ENCODE data around the gene TSC22D3.
"Not testable (repeated sequence)": the region's sequence is repeated elsewhere in the genome, so short reads cannot be mapped to it uniquely, and the experiment has no call there.

Gene TSC22D3

DNA sequence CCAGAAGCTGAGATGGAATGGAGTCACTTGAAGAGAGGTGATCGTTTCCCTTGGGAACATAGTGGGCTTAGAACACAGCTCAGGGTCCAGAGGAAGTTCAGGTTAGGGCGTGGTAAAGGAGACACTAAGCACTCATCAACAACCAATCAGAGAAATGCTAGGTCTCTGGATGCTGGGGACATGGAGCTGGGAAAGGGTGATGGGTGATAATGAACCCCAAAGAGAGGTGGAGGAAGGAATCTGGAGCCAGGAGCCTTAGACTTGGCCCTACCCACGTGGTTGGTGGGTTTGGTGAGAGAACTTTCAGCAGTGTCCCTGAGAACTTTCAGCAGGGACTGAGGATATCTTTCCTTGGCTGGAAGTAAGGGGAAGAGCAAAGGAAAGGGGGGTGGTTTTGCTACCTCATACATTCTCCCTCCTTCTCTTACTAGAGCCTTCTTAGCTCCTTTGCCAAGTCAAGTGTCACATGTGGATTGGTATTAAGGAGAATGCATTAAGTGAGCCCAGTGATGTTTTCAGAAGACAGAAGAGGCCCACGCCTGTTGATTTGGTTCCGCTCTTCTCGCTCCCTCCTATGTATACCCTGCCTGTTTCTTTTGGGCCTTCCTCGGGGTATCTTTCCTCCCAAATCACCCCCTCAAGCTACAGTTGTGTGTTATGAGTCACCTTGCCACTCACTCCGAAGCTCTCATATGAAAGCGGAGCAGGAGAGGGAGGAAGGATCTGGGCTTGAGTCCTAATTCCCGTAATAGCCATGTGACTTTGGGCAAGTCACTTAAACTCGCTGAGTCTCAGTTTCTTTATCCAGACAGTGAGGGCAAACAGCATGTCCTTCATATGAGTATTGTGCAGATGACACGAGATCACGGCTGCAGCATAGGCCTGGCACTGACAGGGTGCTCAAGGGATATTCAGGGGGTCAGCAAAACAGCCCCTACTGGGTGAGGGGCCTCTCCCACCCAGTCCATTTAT lies 63.1 kb downstream of the TSC22D3 start:
- DNase-seq (ENCODE audit: low read depth) = no peak

DNA sequence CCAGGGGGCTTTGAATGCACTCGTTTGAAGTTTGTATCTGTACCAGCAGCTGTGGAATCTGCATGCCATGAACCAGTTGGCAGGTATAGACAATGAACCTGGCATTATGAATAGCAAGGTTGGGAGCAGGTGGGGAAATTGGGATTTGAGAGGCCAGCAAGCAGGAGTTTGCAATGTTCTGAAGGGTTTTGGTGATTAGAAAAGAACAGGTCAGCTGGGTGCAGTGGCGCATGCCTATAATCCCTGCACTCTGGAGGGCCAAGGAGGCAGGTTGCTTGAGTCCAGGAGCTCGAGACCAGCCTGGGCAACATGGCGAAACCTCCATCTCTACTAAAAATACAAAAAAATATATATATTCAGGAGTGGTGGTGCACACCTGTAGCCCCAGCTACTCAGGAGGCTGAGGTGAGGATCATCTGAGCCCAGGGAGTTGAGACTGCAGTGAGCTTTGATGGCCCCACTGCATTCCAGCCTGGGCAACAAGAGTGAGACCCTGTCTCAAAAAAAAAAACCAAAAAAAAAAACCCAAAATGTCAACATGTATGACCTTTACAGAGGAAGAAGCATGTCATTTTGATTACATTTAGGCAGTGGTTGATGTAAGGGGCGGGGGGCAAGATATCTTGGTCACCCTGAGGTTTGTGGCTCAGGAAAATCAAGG lies 63.9 kb downstream of the TSC22D3 start:
- DNase-seq (ENCODE audit: low read depth) = no peak

DNA sequence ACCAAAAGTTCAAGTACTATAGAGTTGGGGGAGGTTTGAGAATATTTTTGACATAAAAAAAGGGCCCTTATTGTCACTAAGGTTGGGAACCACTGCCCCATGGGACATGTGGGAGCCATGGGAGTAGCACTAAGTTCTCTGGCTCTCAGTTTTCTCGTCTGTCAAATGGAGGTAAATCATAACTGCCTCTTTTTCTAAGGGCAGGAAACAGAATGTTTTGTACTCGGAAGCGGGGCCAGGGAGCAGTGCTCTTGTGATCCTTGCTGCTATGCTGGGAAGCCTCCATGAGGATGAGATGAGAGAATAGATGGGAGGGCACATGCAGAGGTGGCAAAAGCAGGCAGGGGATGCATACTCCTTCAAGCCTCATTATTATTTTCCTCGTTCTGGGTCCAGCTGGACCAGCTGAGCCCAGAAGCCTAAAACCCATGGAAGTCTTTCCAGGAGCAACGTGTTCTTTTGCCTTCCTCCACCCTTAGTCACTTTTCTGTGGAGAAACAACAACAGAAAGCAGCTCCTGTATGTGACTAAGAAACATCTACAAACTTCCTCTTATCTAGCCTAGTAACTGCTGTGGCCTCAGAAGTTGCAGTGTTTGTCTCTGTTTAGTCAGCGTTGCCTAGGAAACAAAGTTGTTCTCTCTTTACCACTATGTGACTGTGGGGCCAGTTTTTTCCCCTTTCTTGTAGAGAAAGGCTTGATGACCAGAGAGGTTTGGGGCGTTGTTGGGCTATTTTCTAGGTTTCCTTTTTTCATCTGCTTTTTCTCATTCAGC lies 64.8 kb downstream of the TSC22D3 start:
- no peak for DNase-seq (ENCODE audit: low read depth)

DNA sequence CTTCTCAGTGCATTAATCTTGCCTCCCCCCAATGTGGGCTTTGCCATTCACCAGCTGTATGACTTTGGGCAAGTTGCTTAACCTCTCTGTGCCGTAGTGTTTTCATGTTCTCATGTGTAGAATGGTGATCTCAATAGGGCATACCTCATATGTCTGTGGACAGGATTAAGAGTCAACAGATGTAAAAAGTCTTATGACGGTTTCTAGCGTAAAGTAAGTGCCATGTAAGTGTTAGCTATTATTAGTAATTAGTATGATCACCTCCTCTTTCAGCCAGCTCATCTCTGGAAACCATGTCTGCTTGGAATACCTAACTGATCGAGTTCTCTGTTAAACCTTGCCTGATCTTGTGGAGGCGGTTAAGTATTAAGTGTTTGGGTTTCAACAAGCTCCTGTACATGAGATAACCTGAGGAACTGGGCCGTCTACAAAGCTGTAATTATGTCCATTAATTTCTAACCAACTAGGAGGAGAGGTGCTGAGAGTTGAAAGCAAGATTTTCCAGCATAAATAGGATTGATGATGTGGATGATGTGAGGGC lies 66.3 kb downstream of the TSC22D3 start:
- DNase-seq (ENCODE audit: low read depth) = no peak

DNA sequence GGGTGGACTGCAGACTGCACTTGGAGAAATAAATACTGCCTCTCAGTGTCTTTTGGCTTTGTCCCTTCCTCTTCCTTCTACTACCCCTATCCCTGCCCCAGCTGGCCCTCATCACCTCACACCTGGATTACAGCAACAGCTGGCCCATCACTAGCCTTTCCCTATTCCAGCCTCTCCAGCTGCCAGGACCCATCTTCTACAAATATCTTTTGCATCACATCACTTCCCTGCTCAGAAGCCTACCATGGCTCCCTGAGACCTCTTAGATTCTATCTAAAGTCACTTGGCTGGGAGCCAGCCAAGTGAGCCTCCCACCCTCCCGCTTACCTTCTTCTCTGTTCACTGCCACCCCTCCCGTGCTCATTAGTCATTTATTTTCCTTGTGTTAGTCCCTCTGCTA lies 66.8 kb downstream of the TSC22D3 start:
- DNase-seq (ENCODE audit: low read depth) = no peak

DNA sequence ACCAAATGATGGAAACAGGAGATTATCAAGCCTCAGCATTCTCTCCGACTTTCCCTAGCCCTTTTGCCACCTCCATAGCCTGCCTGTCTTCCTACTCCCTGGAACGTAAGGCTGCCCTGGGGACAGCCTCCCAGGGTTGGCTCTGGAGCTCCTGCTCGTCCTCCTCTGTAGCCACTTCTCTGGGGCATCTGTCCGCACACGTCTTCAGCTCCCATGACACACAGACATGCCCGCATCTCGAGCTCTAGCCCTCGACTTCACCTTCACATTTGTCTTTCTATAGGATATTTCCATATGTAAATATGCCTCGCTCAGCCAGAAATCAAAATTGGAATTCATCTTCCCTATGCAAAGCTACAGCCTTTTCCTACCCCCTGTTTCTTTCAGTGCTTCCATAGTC lies 67.7 kb downstream of the TSC22D3 start:
- no peak for DNase-seq (ENCODE audit: low read depth)

DNA sequence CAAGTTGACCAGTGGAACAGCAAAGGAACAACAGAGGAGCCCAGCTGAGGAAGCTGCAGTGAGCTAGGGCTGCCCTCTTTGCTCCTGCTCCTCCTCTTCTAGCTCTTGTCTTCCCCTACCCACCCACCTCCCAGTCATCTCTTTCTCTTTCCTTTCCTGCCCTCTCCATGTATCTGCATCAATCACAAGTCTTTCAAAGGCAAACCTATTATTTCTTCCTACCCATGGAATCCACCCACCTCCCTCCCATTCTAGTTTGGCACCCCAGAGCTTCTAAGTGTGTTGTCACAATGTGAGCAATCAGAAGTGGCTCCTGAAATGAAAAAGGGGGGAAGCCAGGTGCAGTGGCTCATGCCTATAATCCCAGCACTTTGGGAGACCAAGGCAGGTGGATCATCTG lies 69.3 kb downstream of the TSC22D3 start:
- no peak for DNase-seq (ENCODE audit: low read depth)

DNA sequence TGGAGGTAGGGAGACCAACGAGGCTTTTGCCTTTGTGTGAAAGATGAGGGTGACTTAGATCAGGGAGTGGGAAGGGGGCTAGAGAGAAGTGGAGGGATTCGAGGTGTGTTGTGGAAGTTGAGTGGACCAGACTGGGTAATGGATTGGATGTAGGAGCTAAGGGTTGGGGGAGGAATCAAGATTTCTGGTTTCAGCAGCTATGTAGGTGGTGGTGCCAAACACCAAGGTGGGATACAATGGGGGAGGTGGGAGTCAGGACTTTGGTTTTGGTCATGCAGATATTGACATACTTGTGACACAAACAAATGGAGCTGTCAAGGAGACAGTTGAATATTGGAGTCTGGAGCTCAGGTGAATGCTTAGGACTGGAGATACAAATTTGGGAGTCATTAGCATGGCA lies 71.0 kb downstream of the TSC22D3 start:
- no peak for DNase-seq (ENCODE audit: low read depth)

DNA sequence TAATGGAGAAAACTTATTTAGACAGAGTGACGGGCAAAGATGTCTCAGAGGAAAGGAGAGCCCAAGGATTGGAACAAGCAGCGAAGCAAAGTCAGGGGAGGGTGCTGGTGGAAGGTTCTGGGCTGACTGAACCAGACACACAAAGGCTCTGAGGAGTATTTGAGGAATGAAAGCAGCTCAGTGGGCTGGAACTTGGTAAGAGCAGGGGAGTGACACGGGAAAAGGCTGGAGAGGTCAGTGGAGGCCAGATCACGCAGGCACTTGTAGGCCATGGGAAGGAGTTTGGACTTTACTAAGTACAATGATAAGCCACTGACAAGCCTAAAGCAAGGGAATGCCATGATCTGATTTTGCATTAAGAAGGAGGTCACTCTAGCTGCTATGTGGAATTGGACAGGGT lies 71.4 kb downstream of the TSC22D3 start:
- no peak for DNase-seq (ENCODE audit: low read depth)

DNA sequence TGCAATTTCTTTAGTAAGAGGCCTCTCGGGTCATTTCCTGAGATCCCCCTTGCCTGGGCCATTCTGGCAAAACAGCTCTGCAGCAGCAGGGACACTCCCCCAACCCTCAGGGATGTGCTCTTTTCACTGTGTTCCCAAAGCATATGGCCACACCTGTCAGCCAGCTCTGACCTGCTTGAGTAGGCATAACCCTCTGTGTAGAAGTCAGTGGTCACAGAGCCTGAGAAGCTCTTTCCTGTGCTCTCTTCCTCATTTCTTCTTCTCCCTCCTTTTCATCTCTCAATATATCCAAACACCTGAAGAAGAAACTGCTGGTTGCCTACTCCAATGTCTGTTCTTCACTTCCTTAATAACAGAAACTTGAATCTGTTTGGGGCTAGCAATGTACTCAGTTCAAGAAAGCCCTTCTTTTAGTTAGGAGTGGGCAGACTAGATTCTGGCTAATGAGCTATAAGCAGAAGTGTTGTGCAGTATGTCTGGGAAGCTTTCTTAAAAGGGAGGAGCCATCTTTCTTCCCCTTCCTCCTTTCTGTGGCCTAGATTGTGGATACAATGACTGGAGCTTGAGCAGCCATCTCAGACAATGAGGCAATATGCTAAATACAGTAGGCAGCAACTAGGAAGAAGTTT lies 74.0 kb downstream of the TSC22D3 start:
- no peak for DNase-seq (ENCODE audit: low read depth)

DNA sequence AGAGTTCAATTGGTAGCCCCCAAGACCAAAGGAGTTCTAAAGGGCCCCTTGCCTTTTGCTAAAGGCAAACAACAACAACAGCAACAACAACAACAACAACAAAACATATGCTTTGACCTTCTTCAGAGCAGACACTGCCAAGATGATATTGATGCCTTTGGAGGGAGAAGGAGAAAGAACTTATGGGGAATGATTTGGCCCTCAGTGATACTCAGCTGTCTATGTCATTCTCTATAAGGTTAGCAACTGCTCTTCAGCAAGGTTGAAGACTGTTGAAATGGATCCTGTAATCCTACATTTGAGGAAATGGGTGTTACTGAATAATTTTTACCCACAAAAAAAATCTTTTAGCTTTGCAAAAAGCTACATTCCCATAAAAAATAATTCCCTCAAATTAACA lies 74.8 kb downstream of the TSC22D3 start:
- no peak for DNase-seq (ENCODE audit: low read depth)

DNA sequence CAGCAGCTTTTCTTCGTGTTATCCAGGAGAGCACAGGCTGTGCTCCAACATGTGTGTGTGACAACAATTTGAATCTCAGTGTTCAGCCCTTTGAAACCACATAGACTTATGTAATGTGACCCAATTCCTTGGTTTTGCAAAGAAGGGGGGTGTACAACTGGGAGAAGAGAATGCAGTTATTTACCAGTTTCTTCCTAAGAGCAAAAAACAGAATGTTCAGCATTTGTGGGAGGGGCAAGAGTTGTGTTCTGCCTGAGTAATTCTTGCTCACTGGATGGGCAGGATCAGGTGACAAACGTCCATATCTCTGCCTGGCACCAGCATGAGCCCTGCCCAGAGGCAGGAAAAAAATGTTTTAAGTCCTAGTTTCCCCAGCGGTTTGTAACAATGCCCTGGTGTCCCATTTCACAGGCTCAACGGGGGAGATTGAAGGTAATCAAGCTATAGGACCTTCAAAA lies 75.2 kb downstream of the TSC22D3 start:
- no peak for DNase-seq (ENCODE audit: low read depth)

DNA sequence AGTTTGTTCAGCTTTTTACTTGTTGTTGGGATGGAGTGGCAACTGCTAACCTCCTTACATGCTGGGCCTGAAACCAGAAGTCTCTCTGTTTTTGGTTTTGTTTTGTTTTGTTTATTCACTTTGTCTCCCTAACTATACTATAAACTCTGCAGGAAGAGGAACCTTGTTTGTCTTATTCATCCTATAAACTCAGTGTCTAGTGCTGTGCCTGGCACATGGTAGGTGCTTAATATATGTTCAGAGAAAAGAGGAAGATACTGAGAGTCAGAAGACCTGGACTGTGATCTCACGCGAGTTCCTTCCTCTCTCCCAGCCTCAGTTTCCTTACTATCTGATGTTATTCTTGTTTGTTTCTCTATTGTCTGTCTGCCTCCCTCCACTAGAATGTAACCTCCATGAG lies 76.0 kb downstream of the TSC22D3 start:
- no peak for DNase-seq (ENCODE audit: low read depth)

DNA sequence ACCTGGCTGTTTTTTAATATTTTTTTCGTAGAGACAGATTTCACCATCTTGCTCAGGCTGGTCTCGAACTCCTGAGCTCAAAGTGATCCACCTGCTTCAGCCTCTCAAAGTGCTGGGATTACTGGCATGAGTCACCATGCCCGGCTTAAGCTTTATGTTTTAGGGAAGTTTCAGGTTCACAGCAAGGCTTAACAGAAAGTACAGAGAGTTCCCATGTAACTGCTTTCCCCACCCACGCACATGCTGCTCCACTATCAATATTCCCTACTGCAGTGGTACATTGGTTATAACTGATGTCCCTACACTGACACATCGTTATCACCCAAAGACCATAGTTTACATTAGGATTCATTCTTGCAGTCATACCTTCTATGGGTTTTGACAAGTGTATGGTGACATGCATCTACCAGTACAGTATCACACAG lies 84.6 kb downstream of the TSC22D3 start:
- DNase-seq (ENCODE audit: low read depth) = no peak

DNA sequence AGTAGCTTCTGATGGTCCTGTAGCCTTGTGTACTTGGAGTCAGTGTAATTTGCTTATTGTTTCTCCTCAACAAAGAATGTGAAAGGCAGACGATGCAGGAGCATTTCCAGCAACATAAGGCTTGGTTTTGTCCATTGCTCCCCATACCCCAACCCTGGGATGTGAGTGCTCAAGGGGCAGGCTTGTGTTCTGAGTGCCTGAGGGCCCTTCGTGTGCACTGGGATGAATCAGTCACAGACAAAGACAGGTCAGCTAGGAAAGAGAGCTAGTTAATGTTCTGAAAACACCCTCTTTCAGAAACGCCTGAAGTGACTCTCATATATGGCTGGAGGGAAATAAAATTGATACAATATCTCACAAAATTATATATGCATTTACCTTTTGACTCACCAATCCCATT lies 88.1 kb downstream of the TSC22D3 start:
- DNase-seq (ENCODE audit: low read depth) = no peak

DNA sequence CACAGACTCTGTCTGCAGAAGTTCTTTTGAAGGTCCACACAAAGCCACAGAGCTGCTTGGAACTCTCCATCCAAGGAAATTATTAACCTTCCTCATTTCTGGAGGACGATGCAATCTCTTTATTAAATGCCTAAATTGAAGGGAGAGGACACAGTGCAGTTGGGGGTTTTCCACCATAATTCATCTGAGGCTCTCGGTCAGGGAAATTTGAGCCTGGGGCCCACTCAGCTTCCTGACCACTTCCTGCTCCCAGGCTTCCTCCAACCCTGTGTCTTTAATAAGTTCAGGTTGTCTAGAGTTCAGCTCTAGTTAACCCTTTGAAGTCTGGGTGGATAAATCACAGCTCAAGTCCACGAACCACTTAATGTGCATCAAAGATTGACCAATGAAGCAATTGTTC lies 88.8 kb downstream of the TSC22D3 start:
- no peak for DNase-seq (ENCODE audit: low read depth)

DNA sequence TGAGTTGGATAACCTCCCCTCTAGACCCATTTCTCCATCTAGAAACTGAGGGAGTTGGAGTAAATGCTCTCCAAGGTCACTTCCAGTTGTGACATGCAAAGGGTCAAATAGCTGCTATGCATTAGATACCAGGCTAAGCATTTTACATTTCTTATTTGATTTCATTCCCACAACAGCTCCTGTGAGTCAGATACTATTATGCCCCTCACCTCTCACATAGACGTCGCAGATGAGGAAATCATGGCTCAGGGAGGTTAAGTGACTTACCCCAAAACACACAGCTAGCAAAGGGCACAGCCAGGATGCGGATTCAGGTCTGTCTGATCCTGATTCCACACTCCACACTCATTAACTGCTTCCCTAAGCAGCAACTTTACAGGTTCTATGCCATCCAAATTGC lies 89.6 kb downstream of the TSC22D3 start:
- DNase-seq (ENCODE audit: low read depth) = no peak

DNA sequence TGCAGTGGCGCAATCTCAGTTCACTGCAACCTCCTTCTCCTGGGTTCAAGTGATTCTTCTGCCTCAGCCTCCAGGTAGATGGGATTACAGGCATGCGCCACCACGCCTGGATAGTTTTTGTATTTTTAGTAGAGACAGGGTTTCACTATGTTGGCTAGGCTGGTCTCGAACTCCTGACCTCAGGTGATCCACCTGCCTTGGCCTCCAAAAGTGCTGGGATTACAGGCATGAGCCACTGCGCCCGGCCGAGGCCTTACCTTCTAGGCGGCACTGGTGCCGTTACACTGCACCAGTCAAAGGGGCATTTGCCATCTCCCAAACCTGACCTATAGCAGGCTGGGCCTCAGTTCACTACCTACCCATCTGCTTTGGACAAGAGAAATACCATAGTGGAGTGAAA lies 90.0 kb downstream of the TSC22D3 start:
- DNase-seq (ENCODE audit: low read depth) = not testable (repeated sequence)

DNA sequence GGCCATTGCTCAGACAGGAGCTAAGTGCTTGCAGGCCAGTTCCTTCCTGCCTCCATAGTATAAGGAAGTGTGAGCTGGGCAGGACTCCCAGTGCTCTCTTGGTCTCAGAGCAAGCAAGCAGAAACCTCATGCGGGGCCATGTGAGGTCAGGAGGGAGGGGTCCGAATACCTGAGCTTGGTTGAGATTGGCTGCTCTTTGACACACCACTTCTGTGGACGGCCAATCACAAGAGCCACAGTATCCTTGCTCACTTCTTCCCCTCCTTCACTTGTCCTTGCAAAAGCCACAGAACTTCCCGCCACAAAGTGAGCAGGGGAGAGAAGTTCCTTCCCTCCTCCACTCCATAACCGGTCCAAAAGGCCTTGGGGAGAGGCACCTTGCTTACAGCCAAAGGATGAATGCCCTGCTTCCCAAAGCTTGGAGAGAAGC lies 90.6 kb downstream of the TSC22D3 start:
- DNase-seq (ENCODE audit: low read depth) = no peak

DNA sequence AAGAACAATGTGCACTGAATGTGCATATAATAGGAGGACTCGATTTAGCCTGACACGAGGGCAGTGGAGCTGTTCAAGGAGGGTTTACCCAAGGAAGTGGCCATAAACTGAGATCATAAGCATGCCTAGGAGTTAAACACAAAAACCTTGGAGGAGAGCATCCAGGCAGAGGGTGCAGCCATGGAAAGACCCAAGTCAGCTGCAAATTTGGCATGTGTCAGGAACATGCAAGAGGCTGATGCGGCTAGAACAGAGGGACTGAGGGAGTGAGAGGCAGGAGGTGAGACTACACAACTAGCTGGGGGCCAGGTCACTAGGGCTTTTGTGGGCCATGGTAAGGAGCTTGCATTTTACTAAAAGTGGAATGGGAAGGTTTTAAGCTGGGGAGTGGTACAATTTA lies 91.7 kb downstream of the TSC22D3 start:
- no peak for DNase-seq (ENCODE audit: low read depth)

DNA sequence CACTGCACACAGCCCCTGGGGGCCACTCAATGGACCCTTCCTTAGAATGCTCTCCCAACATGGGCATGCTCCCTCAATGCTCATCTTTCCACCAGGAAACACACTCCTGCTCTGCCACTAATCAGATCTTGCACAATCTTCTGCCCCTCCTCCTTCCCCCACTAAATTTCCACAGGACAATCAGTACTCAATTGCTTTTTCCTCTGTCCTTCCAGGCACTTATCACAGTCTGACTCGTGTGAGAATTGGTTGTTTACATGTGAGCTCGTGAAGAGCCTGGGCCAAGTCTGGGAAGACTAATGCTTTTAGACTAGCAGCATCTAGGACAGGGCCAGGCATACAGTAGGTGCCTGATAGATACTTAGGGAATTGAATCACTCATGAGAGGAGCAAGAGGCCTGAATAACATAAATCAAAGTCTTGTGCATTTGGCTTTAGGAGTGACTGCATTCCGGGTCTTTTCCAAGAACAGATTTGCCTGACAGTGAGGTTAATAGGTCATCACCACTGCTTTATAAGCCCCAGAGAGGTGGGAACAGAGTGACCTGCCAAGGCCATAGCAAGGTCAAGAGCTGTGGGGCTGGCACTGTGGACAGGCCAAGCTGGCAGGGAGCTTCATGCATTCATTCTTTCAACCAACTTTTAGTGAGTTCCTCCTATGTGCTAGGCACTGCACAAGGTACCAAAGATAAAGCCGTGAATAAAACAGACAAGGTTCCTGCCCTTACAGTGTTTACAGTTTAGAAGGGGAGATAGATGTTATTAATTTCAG lies 92.3 kb downstream of the TSC22D3 start:
- DNase-seq (ENCODE audit: low read depth) = no peak

Measured in activated T-cell treated with anti-CD3 and anti-CD28 coated beads for 48 hours (primary cell).